HepG2 (cell line): ENCODE measurements around the gene RPL36AL. TPM values are rescaled to one million over a fixed set of nuclear protein-coding genes. Genes with fewer than 3 reads are reported as not detected.
A peak's percentile ranks its signal among the peaks of the same experiment; 100 is the strongest.

Experiments
- AKNA ChIP-seq: sonication (generic); formaldehyde crosslinking; IDR thresholded peaks from 2 replicates; pipeline ENCODE4 v1.4.0; 2020; ENCODE audit warnings: missing genetic modification reagents, borderline replicate concordance
- HMG20A ChIP-seq: IDR thresholded peaks from 2 replicates; pipeline ENCODE4 v1.6.1; 2016; ENCODE audit warnings: borderline replicate concordance
- ZBTB40 ChIP-seq, 2 experiments: fragments of 450-650 bp in 1 of 2; sonication (generic) in 1 of 2; formaldehyde crosslinking in 1 of 2; IDR thresholded peaks; 2 replicates each; pipeline versions ENCODE4 v1.6.1 to v1.8.0; 2016 to 2022; ENCODE audit warnings: antibody characterized with exemption in 1 of 2, mild to moderate bottlenecking in 1 of 2, missing genetic modification reagents in 1 of 2
- ZNF441 ChIP-seq: sonication (generic); formaldehyde crosslinking; IDR thresholded peaks from 2 replicates; pipeline ENCODE4 v1.7.0; 2021; ENCODE audit warnings: missing genetic modification reagents, borderline replicate concordance
- ZNF720 ChIP-seq: sonication (generic); formaldehyde crosslinking; IDR thresholded peaks from 2 replicates; pipeline ENCODE4 v1.4.0; 2020; ENCODE audit warnings: missing genetic modification reagents
- ZSCAN29 ChIP-seq: sonication (generic); formaldehyde crosslinking; conservative IDR thresholded peaks from 2 replicates; pipeline ENCODE4 v1.4.0; 2020; ENCODE audit warnings: mild to moderate bottlenecking, missing genetic modification reagents
- polyA plus RNA-seq, 8 experiments: library from polyadenylated mRNA; depleted of rRNA in 3 of 8; stranded (reverse) in 7 of 8; unstranded in 1 of 8; fragments of >200 nt; fragmentation: Illumina TruSeq in 4 of 8; extraction: Trizol in 4 of 8; gene quantifications; 2 replicates each; pipeline versions ENCODE4 v1.2.1 to v1.2.3, GENCODE V29; 2011 to 2016; ENCODE audit warnings: low read depth in 4 of 8, missing spikeins in 1 of 8, mixed read lengths in 1 of 8; ENCODE audit not compliant: insufficient read depth in 1 of 8
- total RNA-seq, 5 experiments: library from RNA; depleted of rRNA; stranded (reverse); fragments of >200 nt; fragmentation: Illumina TruSeq; extraction: Trizol; gene quantifications; 2 replicates each; pipeline ENCODE4 v1.2.3, GENCODE V29; 2016; ENCODE audit warnings: low read depth in 1 of 5
- TF ChIP-seq, protein P1 (sequence below): sonication (generic); formaldehyde crosslinking; IDR thresholded peaks from 2 replicates; pipeline ENCODE4 v1.4.0; 2020; ENCODE audit warnings: mild to moderate bottlenecking, missing genetic modification reagents, borderline replicate concordance

The RPL36AL gene
- total and polyA plus RNA-seq, 2 of the 13 experiments (the other 11 are each of a cell fraction or from before 2014, with no cell fraction given) = 90.0 to 294 TPM

DNA sequence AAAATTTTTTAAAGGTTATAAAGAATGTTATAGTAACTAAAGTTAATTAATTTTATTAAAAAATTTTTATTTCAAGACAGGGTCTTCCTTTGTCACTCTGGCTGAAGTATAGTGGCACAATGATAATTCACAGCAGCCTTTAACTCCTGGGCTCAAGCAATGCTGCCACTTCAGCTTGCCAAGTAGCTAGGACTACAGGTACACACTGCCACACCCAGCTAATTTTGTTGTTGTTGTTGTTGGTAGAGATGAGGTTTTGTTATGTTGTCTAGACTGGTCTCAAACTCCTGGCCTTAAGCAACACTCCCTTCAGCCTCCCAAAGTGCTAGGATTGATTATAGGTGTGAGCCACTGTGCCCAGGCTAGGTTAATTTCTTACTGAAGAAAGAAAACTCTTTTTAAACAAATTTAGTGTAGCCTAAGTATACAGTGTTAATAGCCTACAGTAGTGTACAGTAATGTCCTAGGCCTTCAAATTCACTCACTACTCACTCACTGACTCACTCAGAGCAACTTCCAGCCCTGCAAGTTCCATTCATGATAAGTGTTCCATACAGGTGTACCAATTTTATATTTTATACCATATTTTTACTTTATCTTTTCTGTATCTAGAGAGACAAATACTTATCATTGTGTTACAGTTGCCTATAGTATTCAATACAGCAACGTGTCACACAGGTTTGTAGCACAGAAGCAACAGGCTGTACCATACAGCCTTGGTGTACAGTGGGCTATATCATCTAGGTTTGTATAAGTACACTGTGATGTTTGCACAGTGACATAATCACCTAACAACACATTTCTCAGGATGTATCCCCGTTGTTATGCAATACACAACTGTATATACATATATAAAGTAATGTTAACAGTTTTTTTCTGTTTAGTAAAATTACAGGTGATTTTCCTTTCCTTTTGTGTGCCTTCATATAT, 39.4 kb upstream of the RPL36AL start (continued):
- TF ChIP-seq ZBTB40 (IDR thresholded peaks at IDR 0.05) (no peak), ZBTB40 (CRISPR knock-in tag; IDR thresholded peaks at IDR 0.05) (no peak), ZSCAN29 (no peak), ZNF720 (CRISPR knock-in tag) (no peak), ZNF441 (CRISPR knock-in tag) (no peak), AKNA (CRISPR knock-in tag) (no peak), HMG20A (peak; percentile 54; the same call in 1 of the 2 replicates)
- TF ChIP-seq, protein P1, sequence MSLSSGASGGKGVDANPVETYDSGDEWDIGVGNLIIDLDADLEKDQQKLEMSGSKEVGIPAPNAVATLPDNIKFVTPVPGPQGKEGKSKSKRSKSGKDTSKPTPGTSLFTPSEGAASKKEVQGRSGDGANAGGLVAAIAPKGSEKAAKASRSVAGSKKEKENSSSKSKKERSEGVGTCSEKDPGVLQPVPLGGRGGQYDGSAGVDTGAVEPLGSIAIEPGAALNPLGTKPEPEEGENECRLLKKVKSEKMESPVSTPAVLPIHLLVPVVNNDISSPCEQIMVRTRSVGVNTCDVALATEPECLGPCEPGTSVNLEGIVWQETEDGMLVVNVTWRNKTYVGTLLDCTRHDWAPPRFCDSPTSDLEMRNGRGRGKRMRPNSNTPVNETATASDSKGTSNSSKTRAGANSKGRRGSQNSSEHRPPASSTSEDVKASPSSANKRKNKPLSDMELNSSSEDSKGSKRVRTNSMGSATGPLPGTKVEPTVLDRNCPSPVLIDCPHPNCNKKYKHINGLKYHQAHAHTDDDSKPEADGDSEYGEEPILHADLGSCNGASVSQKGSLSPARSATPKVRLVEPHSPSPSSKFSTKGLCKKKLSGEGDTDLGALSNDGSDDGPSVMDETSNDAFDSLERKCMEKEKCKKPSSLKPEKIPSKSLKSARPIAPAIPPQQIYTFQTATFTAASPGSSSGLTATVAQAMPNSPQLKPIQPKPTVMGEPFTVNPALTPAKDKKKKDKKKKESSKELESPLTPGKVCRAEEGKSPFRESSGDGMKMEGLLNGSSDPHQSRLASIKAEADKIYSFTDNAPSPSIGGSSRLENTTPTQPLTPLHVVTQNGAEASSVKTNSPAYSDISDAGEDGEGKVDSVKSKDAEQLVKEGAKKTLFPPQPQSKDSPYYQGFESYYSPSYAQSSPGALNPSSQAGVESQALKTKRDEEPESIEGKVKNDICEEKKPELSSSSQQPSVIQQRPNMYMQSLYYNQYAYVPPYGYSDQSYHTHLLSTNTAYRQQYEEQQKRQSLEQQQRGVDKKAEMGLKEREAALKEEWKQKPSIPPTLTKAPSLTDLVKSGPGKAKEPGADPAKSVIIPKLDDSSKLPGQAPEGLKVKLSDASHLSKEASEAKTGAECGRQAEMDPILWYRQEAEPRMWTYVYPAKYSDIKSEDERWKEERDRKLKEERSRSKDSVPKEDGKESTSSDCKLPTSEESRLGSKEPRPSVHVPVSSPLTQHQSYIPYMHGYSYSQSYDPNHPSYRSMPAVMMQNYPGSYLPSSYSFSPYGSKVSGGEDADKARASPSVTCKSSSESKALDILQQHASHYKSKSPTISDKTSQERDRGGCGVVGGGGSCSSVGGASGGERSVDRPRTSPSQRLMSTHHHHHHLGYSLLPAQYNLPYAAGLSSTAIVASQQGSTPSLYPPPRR (CRISPR knock-in tag) = no peak
